HG03175 (cell line): ENCODE measurements around the gene COL1A2.

ENCODE experiments used
- ATAC-seq: cut with Tn5 transposase; IDR thresholded peaks from one replicate; pipeline ENCODE4 v1.9.1; 2021; ENCODE audit warnings: mild to moderate bottlenecking, moderate library complexity; ENCODE audit not compliant: unreplicated experiment

Gene COL1A2

GRCh38 chr7:94394437-94395140 is at the start of gene COL1A2:
Gene COL1A2, plus strand, starts transcription at chr7:94394895. Its CDS starts 137 bp downstream, at chr7:94395032.
- ATAC-seq, result no peak

DNA sequence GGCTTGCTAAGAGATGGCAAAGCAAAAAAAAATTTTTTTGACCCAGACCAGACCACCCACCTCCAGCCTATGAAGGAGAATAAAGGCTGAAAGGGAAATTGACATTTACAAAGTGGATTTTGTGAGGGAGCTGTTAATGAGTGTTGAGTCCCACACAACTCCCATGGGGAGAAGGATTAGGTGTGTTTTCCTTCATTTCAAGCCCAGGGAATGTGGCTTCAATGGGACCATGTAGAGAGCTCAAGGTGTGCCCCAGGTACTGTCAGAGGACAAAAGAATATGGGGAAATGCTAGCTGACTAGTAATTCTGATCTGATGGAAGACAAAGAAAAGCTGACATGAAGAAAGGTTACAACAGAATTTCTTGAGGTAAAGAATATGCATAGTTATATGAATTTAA is 48.8 kb upstream of the COL1A2 start:
- no peak for ATAC-seq

DNA sequence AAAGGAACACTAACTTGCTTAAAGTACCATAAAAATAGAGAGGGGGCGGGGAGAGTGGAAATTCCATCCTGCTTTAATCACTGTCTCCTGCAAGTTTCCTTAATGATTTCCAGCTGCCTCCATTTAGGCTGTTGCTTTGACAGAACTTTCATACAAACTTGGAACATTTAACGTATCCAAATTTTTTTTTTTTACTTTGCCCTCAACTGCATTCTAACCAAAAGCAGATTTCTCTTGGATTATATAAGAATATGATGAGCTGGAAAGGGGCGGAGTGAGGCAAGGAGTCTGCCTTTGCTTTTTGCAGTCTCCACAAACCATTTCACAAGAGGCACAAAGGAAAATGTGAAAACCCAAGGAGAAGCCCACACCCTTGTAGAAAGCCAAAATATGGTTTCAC is 46.6 kb upstream of the COL1A2 start:
- no peak for ATAC-seq

- no peak for ATAC-seq
Measured at GRCh38 chr7:94350734-94351133, 44.0 kb upstream of the COL1A2 start.

- no peak for ATAC-seq
Measured at GRCh38 chr7:94351703-94352102, 43.0 kb upstream of the COL1A2 start.

DNA sequence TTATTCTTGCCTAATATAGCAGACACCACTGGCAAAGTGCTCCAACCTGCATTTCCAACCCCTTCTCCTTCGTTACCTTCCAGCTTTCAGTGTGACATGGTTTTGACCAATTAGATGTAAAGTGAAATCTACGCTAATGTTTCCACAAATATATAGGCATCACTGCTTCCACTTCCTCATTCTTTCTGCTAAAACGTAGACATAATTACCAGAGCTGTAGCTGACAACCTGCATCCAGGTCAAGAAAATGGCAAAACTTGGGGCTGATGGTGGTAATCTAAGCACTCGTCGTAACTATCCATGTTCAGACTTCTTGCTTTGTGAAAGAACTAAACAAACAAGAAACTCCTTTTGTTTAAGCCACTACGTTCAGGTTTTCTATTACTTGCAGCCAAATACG is 41.8 kb upstream of the COL1A2 start:
- no peak for ATAC-seq

DNA sequence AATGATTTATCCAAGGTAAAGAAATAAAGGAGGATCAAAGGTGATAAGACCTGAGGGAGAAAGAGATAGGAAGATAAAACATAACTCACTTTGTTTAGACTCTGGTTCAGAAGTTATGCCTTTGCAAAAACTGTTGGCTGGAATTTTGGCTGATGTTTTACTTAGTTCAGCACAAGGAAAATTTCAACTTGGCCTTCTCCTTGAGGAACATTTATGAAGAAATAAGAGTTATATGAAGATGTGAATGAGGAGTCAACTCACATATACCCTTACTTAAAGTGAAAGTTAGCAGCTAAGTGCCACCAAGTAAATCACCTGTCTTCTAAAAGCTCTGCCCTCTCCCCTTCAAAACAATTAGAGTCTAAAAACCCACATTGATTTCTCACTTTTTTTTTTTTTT is 39.7 kb upstream of the COL1A2 start:
- ATAC-seq, result no peak

DNA sequence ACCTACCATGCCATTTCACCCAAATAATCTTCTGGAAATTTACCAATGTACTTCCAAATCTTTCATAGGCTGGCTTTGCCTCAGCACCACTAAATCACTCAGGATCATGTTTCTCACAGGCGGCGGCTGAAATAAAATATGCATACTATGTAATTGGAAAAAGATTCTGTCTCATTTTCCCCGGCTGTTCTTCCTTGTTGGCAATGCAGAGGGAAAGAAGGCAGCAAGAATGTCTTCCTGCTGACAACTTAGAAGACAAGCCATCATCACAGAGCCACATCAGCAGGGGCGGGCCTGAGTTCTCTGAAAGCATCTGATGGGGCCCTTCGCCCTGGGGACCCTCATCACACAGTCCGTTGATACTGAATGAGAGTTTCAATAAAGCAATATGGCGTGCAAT is 39.2 kb upstream of the COL1A2 start:
- no peak for ATAC-seq

- no peak for ATAC-seq
Measured at GRCh38 chr7:94357076-94357475, 37.6 kb upstream of the COL1A2 start.

DNA sequence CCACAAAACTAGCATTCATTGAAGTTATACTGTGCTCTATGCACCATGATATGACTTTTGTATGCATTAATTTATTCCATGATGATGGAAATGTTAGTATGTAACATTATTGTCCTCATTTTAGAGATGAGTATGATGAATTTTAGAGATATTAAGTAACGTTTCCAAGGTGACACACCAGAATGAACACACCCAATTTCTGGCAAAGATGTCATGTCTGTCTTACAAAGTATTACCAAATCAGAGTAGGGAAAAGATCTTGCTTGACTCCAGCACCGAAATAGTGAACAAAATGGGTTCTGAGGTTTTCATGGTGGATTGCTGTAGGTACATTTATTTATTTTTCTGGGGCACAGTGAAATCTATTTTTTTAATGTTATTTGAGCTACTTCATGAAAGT is 33.8 kb upstream of the COL1A2 start:
- no peak for ATAC-seq

- ATAC-seq, result no peak
Measured at GRCh38 chr7:94362276-94362675, 32.4 kb upstream of the COL1A2 start.

DNA sequence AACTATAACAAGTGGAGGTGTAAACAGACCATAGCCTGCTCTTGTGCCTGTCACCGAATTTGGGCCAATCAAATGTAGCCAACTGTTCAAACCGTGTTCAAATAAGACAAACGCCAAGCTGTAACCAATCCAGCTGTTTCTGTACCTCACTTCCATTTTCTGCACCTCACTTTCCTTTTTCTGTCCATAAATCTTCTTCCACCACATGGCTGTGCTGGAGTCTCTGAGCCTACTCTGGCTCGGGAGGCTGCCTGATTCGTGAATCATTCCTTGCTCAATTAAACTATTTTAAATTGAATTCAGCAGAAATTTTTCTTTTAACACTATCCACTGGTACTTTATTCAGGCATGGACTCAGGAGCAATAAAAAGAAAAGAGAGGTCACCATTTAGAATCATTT is 29.9 kb upstream of the COL1A2 start:
- no peak for ATAC-seq

GRCh38 chr7:94366163-94366562 is 28.5 kb upstream of the COL1A2 start:
- ATAC-seq, result no peak

- no peak for ATAC-seq
Measured at GRCh38 chr7:94366832-94367231, 27.9 kb upstream of the COL1A2 start.

DNA sequence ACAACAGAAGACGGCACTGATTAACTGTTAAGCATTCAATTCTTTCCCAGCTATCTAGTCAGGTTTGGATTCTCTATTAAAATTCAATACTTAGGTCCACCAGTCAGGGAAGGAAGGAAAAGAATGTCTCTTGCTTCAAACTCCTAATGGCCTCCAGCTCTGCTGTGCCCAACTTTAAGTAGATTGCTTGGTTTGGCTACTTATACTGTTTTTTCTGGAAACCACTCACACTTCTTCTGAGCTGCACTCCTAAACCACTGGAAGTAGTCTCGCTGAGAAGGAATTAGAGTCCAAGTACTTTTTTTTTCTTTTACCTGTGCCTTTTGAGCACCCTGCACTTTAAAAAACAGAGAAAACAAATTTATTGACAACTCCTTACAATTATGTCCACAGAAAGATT is 26.7 kb upstream of the COL1A2 start:
- ATAC-seq, result no peak

GRCh38 chr7:94368371-94368791 is 26.3 kb upstream of the COL1A2 start:
- ATAC-seq, result no peak

GRCh38 chr7:94374231-94374630 is 20.5 kb upstream of the COL1A2 start:
- ATAC-seq, result no peak

DNA sequence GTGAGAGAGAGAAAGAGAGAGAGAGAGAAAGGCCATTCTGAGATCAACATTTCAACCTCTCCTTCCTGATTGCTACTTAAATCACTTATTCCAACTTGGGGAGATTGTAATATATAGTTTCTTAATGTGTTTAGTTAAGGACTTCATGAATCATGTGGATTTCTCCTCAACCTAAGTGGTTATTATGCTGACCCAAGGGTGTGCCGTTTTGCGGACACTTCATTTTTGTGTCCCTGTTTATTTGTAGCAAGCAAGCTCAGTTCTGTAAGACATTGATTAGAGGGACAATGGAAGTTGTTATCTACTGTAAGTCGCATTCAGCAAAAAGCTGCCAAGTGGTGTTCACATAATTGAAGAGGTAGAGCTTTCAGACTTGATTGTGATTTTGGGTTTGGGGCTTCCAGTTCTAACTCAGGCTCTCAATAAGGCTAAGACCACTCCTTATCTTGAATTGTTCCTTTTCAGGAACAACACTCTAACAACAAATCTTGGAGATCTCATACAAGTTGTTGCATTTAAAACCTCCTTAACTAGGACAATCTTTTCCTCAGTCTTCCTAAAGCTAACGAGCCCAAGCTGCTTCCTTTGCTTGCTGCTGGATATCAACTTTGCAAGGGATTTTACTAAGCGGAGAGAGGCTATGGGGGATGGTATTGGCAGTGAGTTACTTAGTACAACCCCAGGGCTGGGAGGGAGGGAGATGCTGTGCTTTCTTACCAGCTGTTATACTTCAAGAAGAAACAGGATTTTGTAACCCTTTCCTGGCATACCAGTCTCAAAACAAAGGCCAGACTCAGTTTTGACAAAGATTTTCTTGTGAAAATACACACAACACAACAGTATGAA is 19.8 kb upstream of the COL1A2 start:
- ATAC-seq, result no peak

- ATAC-seq, result no peak
Measured at GRCh38 chr7:94375691-94376090, 19.0 kb upstream of the COL1A2 start.

GRCh38 chr7:94376281-94376680 is 18.4 kb upstream of the COL1A2 start:
- ATAC-seq, result no peak

GRCh38 chr7:94378356-94378755 is 16.3 kb upstream of the COL1A2 start:
- ATAC-seq, result no peak

GRCh38 chr7:94380264-94380663 is 14.4 kb upstream of the COL1A2 start:
- no peak for ATAC-seq
